HepG2 (cell line): ENCODE results near the gene PDGFRB. TPM values are rescaled to one million over a fixed set of nuclear protein-coding genes. Genes with fewer than 3 reads are reported as not detected.

ENCODE experiments used
- ATAC-seq: fragments of 200-7000 bp; cut with Tn5 transposase; 3 replicates; pipeline ENCODE4 v1.9.1; 2020; ENCODE audit warnings: mild to moderate bottlenecking, moderate library complexity
- BruUV-seq: library from RNA; stranded (reverse); fragments of 400-500 nt; replicated peaks from 2 replicates; lab custom pipeline; 2021; lab: Mats Ljungman, UMichigan
- CTCF ChIA-PET: fragments of 300-600 bp; formaldehyde crosslinking; extraction: SDS; loops from one replicate; lab custom pipeline; 2021; ENCODE audit warnings: low total read pairs, inconsistent platforms, low intra/inter-chr PET ratio; lab: Yijun Ruan, JAX
- POLR2A ChIA-PET: fragments of 350-600 bp; sonication (Branson Sonifier 250); formaldehyde crosslinking; loops from one replicate; lab custom pipeline; 2020; ENCODE audit warnings: antibody characterized with exemption, inconsistent platforms; lab: Yijun Ruan, JAX
- DNase-seq: peaks from one replicate; pipeline ENCODE4 v3.0.0-alpha.2; 2015; ENCODE audit warnings: low spot score
- FAIRE-seq: peaks from 3 replicates; lab custom pipeline; 2011; peaks lifted over from hg19 to GRCh38; lab: Jason Lieb, UNC
- H2AFZ ChIP-seq: one replicate; pipeline ENCODE4 v1.6.1; 2011; ENCODE audit warnings: low read length, inconsistent platforms
- H3K27ac ChIP-seq: fragments of 300-600 bp; 3 replicates; pipeline ENCODE4 v1.8.0; 2011; ENCODE audit warnings: mixed run types, mild to moderate bottlenecking, mixed read lengths, low read length, inconsistent platforms; ENCODE audit not compliant: insufficient read depth; ENCODE audit errors: extremely low read length
- H3K27me3 ChIP-seq, 2 experiments: fragments of 200-600 bp in 1 of 2; 2 replicates in 1 of 2; 3 replicates in 1 of 2; pipeline versions ENCODE4 v1.6.0 to v1.8.0; 2011; ENCODE audit warnings: low read length in 2 of 2, mild to moderate bottlenecking in 2 of 2, moderate library complexity in 2 of 2, inconsistent platforms in 1 of 2; ENCODE audit not compliant: insufficient read depth in 2 of 2, control insufficient read depth in 1 of 2
- H3K36me3 ChIP-seq, 2 experiments: fragments of 200-600 bp in 1 of 2; replicated peaks in 1 of 2; 2 replicates in 1 of 2; 3 replicates in 1 of 2; pipeline versions ENCODE4 v1.5.1 to v1.8.0; 2011; ENCODE audit warnings: low read length in 2 of 2, inconsistent platforms in 1 of 2; ENCODE audit not compliant: insufficient read depth in 2 of 2, control insufficient read depth in 1 of 2
- H3K4me1 ChIP-seq: 2 replicates; pipeline ENCODE4 v1.5.1; 2012; ENCODE audit warnings: low read length, inconsistent platforms; ENCODE audit not compliant: insufficient read depth
- H3K4me2 ChIP-seq: 2 replicates; pipeline ENCODE4 v1.6.0; 2011; ENCODE audit warnings: low read depth, low read length, inconsistent platforms
- H3K4me3 ChIP-seq, 3 experiments: fragments of 200-600 bp in 1 of 3; sonication (generic), shearing (Covaris generic) in 1 of 3; replicated peaks in 1 of 3; 2 replicates each; pipeline ENCODE4 v1.5.1; 2011 to 2016; ENCODE audit warnings: low read length in 3 of 3, inconsistent platforms in 2 of 3, low read depth in 2 of 3, mild to moderate bottlenecking in 2 of 3, control low read depth in 1 of 3, mixed read lengths in 1 of 3; ENCODE audit not compliant: insufficient read depth in 1 of 3
- H3K79me2 ChIP-seq: one replicate; pipeline ENCODE4 v1.6.1; 2011; ENCODE audit warnings: low read length, inconsistent platforms; ENCODE audit not compliant: insufficient read depth
- H3K9ac ChIP-seq: 2 replicates; pipeline ENCODE4 v1.6.0; 2011; ENCODE audit warnings: mild to moderate bottlenecking, low read depth, low read length, inconsistent platforms; ENCODE audit not compliant: insufficient read depth
- H3K9me3 ChIP-seq: 2 replicates; pipeline ENCODE4 v1.5.1; 2012; ENCODE audit warnings: mild to moderate bottlenecking, low read length
- H4K20me1 ChIP-seq: 2 replicates; pipeline ENCODE4 v1.6.0; 2011; ENCODE audit warnings: inconsistent platforms, mild to moderate bottlenecking, low read length, moderate library complexity; ENCODE audit not compliant: insufficient read depth
- CCDC6 ChIP-seq: sonication (generic); formaldehyde crosslinking; IDR thresholded peaks from 2 replicates; pipeline ENCODE4 v1.8.1; 2022; ENCODE audit warnings: mild to moderate bottlenecking, missing genetic modification reagents, moderate library complexity
- CREM ChIP-seq, 2 experiments: sonication (generic) in 1 of 2; formaldehyde crosslinking in 1 of 2; IDR thresholded peaks; 2 replicates each; pipeline versions ENCODE4 v1.4.0 to v1.6.1; 2016 to 2020; ENCODE audit warnings: antibody characterized with exemption in 1 of 2, mild to moderate bottlenecking in 1 of 2, missing genetic modification reagents in 1 of 2
- EHMT2 ChIP-seq: fragments of 200-600 bp; sonication (generic); IDR thresholded peaks from 2 replicates; pipeline ENCODE4 v1.7.0; 2017; ENCODE audit warnings: antibody characterized with exemption, low read depth, low read length, borderline replicate concordance
- EZH2 ChIP-seq: conservative IDR thresholded peaks from 2 replicates; pipeline ENCODE4 v1.6.1; 2012; ENCODE audit warnings: mild to moderate bottlenecking, low read depth, low read length, moderate library complexity
- FOXK1 ChIP-seq: sonication (generic); formaldehyde crosslinking; IDR thresholded peaks from 2 replicates; pipeline ENCODE4 v1.4.0; 2020; ENCODE audit warnings: low read depth, missing genetic modification reagents, borderline replicate concordance
- HNRNPUL1 ChIP-seq: fragments of 200-400 bp; formaldehyde crosslinking; IDR thresholded peaks from 2 replicates; pipeline ENCODE4 v1.6.1; 2017; ENCODE audit warnings: low read depth, mild to moderate bottlenecking, low read length, moderate library complexity
- KAT7 ChIP-seq: IDR thresholded peaks from 2 replicates; pipeline ENCODE4 v1.6.1; 2018; ENCODE audit warnings: borderline replicate concordance, missing compliant biosample characterization
- MTF2 ChIP-seq: sonication (generic); formaldehyde crosslinking; IDR thresholded peaks from 2 replicates; pipeline ENCODE4 v1.5.0; 2020; ENCODE audit warnings: missing genetic modification reagents, borderline replicate concordance
- NFYB ChIP-seq: sonication (generic); formaldehyde crosslinking; IDR thresholded peaks from 2 replicates; pipeline ENCODE4 v1.4.0; 2020; ENCODE audit warnings: missing genetic modification reagents
- PHF21A ChIP-seq: sonication (generic); formaldehyde crosslinking; IDR thresholded peaks from 2 replicates; pipeline ENCODE4 v1.5.0; 2020; ENCODE audit warnings: mild to moderate bottlenecking, missing genetic modification reagents
- RARG ChIP-seq: sonication (generic); formaldehyde crosslinking; IDR thresholded peaks from 2 replicates; pipeline ENCODE4 v1.4.0; 2020; ENCODE audit warnings: low read depth, mild to moderate bottlenecking, missing genetic modification reagents
- ZNF30 ChIP-seq: sonication (generic); formaldehyde crosslinking; IDR thresholded peaks from 2 replicates; pipeline ENCODE4 v1.5.0; 2020; ENCODE audit warnings: mild to moderate bottlenecking, missing genetic modification reagents
- ZNF337 ChIP-seq: sonication (generic); formaldehyde crosslinking; IDR thresholded peaks from 2 replicates; pipeline ENCODE4 v1.5.1; 2020; ENCODE audit warnings: missing genetic modification reagents, low read depth, mild to moderate bottlenecking, borderline replicate concordance
- ZNF549 ChIP-seq: sonication (generic); formaldehyde crosslinking; IDR thresholded peaks from 2 replicates; pipeline ENCODE4 v1.5.0; 2020; ENCODE audit warnings: missing genetic modification reagents
- ZNF850 ChIP-seq: sonication (generic); formaldehyde crosslinking; conservative IDR thresholded peaks from 2 replicates; pipeline ENCODE4 v1.9.0; 2021; ENCODE audit warnings: mild to moderate bottlenecking, missing genetic modification reagents
- WGBS: methylation state at CpG from one replicate; pipeline ENCODE4 v1.1.6; 2017; ENCODE audit warnings: low lambda C conversion rate; 5-methylcytosine and 5-hydroxymethylcytosine counted together
- in situ Hi-C: cut with HindIII; loops from 2 replicates; pipeline ENCODE4 v1.10.0; 2017; ENCODE audit warnings: low pct_unique_long_range_greater_than_20kb; ENCODE audit not compliant: extremely low pct_ligation_motif_present
- intact Hi-C: fragments of 100-400 bp; cut with micrococcal nuclease; formaldehyde crosslinking; loops from one replicate; pipeline ENCODE4 v1.10.0; 2022; ENCODE audit not compliant: unreplicated experiment
- polyA plus RNA-seq, 8 experiments: library from polyadenylated mRNA; depleted of rRNA in 3 of 8; stranded (reverse) in 7 of 8; unstranded in 1 of 8; fragments of >200 nt; fragmentation: Illumina TruSeq in 4 of 8; extraction: Trizol in 4 of 8; gene quantifications; 2 replicates each; pipeline versions ENCODE4 v1.2.1 to v1.2.3, GENCODE V29; 2011 to 2016; ENCODE audit warnings: low read depth in 4 of 8, missing spikeins in 1 of 8, mixed read lengths in 1 of 8; ENCODE audit not compliant: insufficient read depth in 1 of 8
- total RNA-seq, 5 experiments: library from RNA; depleted of rRNA; stranded (reverse); fragments of >200 nt; fragmentation: Illumina TruSeq; extraction: Trizol; gene quantifications; 2 replicates each; pipeline ENCODE4 v1.2.3, GENCODE V29; 2016; ENCODE audit warnings: low read depth in 1 of 5
- TF ChIP-seq, protein P1 (sequence below): fragments of 450-650 bp; IDR thresholded peaks from 2 replicates; pipeline ENCODE4 v1.6.1; 2017
- TF ChIP-seq, protein P2 (sequence below): IDR thresholded peaks from 2 replicates; pipeline ENCODE4 v1.6.1; 2016; ENCODE audit warnings: missing compliant biosample characterization, missing genetic modification reagents, borderline replicate concordance
- TF ChIP-seq, protein P3 (sequence below): sonication (generic); formaldehyde crosslinking; IDR thresholded peaks from 2 replicates; pipeline ENCODE4 v1.5.0; 2020; ENCODE audit warnings: mild to moderate bottlenecking, missing genetic modification reagents
- TF ChIP-seq, protein P4 (sequence below): sonication (generic); formaldehyde crosslinking; conservative IDR thresholded peaks from 2 replicates; pipeline ENCODE4 v1.8.1; 2023; ENCODE audit warnings: missing genetic modification reagents

PDGFRB gene
- total and polyA plus RNA-seq, 2 of the 13 experiments (the other 11 are each of a cell fraction or from before 2014, with no cell fraction given): 4.0 to 21.0 TPM

DNA sequence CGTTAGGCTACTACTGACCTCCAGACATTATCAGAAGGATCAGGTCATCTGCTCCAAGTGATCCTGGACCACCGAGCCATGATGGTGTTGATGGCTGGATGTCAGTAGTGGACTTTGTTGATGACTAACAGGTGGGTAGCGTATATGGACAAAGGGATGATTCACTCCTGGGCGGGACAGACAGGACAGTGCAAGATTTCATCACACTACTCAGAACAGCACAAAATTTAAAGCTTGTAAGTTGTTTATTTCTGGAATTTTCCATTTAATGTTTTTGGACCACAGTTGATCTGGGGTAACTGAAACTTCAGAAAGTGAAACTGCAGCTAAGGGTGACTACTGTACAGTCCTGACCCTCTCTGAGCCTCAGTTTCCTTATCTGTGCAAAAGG lies 12.7 kb downstream of the PDGFRB start:
- in situ Hi-C loops (no loop called here), intact Hi-C loops (loop anchor here (1.0 to 10.0 kb wide), 2 partner anchors 18 to 282 kb away; no protein-coding TSS in a partner anchor)
- H3K4me1 ChIP-seq: peaks cover 97% of the 10 kb centered on the region
- no peaks in the 10 kb centered on the region for H3K9me3 ChIP-seq
- no TSS peak for BruUV-seq
- H3K79me2 ChIP-seq: peaks cover 2% of the 10 kb centered on the region
- POLR2A ChIA-PET: interaction anchor here (0.8 to 1.2 kb wide), 6 partner anchors 11 to 117 kb away, joined by 3 to 7 read pairs (median 4); no protein-coding TSS in a partner anchor
- WGBS: 2% methylated on average over 3 of the region's 4 CpGs
- no peaks in the 10 kb centered on the region for H3K27me3 ChIP-seq
- H2AFZ ChIP-seq: no peak overlapping the region
- no peaks in the 10 kb centered on the region for H4K20me1 ChIP-seq
- CTCF ChIA-PET: no interaction called here
- DNase-seq (peak; percentile 91), FAIRE-seq (peak; percentile 94), ATAC-seq (peak; percentile 64)
- no peak overlapping the region; the same call in 1 of the 2 replicates for H3K9ac ChIP-seq
- peak overlapping the region; percentile 62 for H3K27ac ChIP-seq
- peak overlapping the region; percentile 19 for H3K4me2 ChIP-seq
- peak overlapping the region in 1 of 3 experiments; percentile 18; a peak in 1 of 6 replicates for H3K4me3 ChIP-seq
- H3K36me3 ChIP-seq: no peaks in the 10 kb centered on the region
- no peak for TF ChIP-seq ZNF850
- no peak for TF ChIP-seq EZH2
- TF ChIP-seq, protein P1, sequence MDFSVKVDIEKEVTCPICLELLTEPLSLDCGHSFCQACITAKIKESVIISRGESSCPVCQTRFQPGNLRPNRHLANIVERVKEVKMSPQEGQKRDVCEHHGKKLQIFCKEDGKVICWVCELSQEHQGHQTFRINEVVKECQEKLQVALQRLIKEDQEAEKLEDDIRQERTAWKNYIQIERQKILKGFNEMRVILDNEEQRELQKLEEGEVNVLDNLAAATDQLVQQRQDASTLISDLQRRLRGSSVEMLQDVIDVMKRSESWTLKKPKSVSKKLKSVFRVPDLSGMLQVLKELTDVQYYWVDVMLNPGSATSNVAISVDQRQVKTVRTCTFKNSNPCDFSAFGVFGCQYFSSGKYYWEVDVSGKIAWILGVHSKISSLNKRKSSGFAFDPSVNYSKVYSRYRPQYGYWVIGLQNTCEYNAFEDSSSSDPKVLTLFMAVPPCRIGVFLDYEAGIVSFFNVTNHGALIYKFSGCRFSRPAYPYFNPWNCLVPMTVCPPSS: no peak
- no peak for TF ChIP-seq ZNF549 (CRISPR knock-in tag)
- no peak for TF ChIP-seq KAT7 (CRISPR knock-in tag)
- TF ChIP-seq, protein P2, sequence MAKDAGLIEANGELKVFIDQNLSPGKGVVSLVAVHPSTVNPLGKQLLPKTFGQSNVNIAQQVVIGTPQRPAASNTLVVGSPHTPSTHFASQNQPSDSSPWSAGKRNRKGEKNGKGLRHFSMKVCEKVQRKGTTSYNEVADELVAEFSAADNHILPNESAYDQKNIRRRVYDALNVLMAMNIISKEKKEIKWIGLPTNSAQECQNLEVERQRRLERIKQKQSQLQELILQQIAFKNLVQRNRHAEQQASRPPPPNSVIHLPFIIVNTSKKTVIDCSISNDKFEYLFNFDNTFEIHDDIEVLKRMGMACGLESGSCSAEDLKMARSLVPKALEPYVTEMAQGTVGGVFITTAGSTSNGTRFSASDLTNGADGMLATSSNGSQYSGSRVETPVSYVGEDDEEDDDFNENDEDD (CRISPR knock-in tag): peak; percentile 62; the same call in 1 of the 2 replicates
- TF ChIP-seq EHMT2: no peak
- TF ChIP-seq CREM (IDR thresholded peaks at IDR 0.05): peak; percentile 55; the same call in 1 of the 2 replicates
- no peak for TF ChIP-seq CREM (CRISPR knock-in tag; IDR thresholded peaks at IDR 0.05)
- TF ChIP-seq NFYB (CRISPR knock-in tag): no peak
- TF ChIP-seq RARG: no peak
- peak; percentile 76; the same call in 1 of the 2 replicates for TF ChIP-seq FOXK1 (CRISPR knock-in tag)
- TF ChIP-seq, protein P3, sequence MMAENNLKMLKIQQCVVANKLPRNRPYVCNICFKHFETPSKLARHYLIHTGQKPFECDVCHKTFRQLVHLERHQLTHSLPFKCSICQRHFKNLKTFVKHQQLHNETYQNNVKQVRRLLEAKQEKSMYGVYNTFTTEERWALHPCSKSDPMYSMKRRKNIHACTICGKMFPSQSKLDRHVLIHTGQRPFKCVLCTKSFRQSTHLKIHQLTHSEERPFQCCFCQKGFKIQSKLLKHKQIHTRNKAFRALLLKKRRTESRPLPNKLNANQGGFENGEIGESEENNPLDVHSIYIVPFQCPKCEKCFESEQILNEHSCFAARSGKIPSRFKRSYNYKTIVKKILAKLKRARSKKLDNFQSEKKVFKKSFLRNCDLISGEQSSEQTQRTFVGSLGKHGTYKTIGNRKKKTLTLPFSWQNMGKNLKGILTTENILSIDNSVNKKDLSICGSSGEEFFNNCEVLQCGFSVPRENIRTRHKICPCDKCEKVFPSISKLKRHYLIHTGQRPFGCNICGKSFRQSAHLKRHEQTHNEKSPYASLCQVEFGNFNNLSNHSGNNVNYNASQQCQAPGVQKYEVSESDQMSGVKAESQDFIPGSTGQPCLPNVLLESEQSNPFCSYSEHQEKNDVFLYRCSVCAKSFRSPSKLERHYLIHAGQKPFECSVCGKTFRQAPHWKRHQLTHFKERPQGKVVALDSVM: no peak
- TF ChIP-seq HNRNPUL1: no peak
- no peak; the same call in 1 of the 2 replicates for TF ChIP-seq ZNF337 (CRISPR knock-in tag)
- no peak for TF ChIP-seq MTF2 (CRISPR knock-in tag)
- peak; percentile 46; the same call in 1 of the 2 replicates for TF ChIP-seq PHF21A (CRISPR knock-in tag)
- no peak for TF ChIP-seq CCDC6 (CRISPR knock-in tag)
- no peak for TF ChIP-seq ZNF30 (CRISPR knock-in tag)
- TF ChIP-seq, protein P4, sequence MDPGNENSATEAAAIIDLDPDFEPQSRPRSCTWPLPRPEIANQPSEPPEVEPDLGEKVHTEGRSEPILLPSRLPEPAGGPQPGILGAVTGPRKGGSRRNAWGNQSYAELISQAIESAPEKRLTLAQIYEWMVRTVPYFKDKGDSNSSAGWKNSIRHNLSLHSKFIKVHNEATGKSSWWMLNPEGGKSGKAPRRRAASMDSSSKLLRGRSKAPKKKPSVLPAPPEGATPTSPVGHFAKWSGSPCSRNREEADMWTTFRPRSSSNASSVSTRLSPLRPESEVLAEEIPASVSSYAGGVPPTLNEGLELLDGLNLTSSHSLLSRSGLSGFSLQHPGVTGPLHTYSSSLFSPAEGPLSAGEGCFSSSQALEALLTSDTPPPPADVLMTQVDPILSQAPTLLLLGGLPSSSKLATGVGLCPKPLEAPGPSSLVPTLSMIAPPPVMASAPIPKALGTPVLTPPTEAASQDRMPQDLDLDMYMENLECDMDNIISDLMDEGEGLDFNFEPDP: no peak
